ENCODE results near the gene UBTD1.
"Not testable (repeated sequence)": the region's sequence is repeated elsewhere in the genome, so short reads cannot be mapped to it uniquely, and the experiment has no call there.

Gene UBTD1

DNA sequence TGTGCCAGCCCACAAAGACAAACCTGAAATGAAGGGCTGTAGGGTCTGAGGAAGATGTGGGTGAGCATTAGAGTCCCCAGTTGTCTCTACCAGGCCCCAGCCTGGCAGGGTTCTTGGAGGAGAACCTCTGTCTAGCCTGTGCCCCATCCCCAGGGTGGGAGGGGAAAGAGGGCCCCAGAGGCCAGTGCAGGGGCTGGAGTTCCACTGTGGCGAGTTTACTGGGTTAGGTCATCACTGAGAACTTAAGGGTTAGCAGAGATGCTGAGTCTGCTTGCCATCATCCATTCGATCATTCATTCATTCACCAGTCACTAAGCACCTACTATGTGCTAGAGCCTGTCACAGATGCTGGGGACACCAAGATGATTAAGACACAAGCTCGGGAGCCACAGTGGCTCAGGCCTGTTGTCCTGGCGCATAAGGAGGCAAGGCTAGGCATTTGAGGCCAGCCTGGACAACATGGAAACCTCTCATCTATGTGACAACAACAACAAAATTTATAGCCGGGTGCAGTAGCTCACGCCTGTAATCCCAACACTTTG, 76.5 kb downstream of the UBTD1 start:
- no peak overlapping the region for H3K9ac ChIP-seq (ENCODE audit: insufficient read length, low read depth)
- no peak for TF ChIP-seq SUZ12 (IDR thresholded peaks at IDR 0.05; ENCODE audit: extremely low read depth, insufficient read depth, insufficient read length)
- TF ChIP-seq YY1 (IDR thresholded peaks at IDR 0.05; ENCODE audit: insufficient read depth, insufficient read length) = no peak
- no peak for TF ChIP-seq ZNF274 (IDR thresholded peaks at IDR 0.05; ENCODE audit: low read depth, low read length)
- no peaks in the 10 kb centered on the region for H3K27me3 ChIP-seq (ENCODE audit: insufficient read depth, insufficient read length)
- H3K4me1 ChIP-seq (ENCODE audit: insufficient read depth, insufficient read length) = peaks cover 14% of the 10 kb centered on the region
- no peaks in the 10 kb centered on the region for H3K9me3 ChIP-seq (ENCODE audit: insufficient read depth, low read length)
- peaks cover 7% of the 10 kb centered on the region for H3K36me3 ChIP-seq (ENCODE audit: insufficient read depth, insufficient read length, low read length)
- no peak for DNase-seq (ENCODE audit: low read depth, low spot score)
- no peak overlapping the region for H3K4me3 ChIP-seq (ENCODE audit: insufficient read length, low read depth)

DNA sequence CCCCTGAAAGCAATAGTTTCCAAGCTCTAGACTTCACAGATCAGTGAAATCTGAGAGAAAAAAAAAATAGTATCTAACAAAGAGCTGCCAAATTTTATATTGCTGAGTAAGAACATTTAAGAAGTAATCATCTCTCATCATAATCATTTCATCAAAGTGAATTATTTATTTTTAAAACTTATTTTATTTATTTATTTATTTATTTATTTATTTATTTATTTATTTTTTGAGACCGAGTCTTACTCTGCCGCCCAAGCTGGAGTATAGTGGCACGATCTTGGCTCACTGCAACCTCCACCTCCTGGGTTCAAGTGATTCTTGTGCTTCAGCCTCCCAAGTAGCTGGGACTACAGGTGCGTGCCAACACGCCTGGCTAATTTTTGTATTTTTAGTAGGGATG, 77.8 kb downstream of the UBTD1 start:
- DNase-seq (ENCODE audit: low read depth, low spot score); H3K9ac ChIP-seq (ENCODE audit: insufficient read length, low read depth); H3K4me3 ChIP-seq (ENCODE audit: insufficient read length, low read depth); H3K9me3 ChIP-seq (ENCODE audit: insufficient read depth, low read length); H3K36me3 ChIP-seq (ENCODE audit: insufficient read depth, insufficient read length, low read length); H3K27me3 ChIP-seq (ENCODE audit: insufficient read depth, insufficient read length): not testable (repeated sequence)
- peaks cover 14% of the 10 kb centered on the region for H3K4me1 ChIP-seq (ENCODE audit: insufficient read depth, insufficient read length)

DNA sequence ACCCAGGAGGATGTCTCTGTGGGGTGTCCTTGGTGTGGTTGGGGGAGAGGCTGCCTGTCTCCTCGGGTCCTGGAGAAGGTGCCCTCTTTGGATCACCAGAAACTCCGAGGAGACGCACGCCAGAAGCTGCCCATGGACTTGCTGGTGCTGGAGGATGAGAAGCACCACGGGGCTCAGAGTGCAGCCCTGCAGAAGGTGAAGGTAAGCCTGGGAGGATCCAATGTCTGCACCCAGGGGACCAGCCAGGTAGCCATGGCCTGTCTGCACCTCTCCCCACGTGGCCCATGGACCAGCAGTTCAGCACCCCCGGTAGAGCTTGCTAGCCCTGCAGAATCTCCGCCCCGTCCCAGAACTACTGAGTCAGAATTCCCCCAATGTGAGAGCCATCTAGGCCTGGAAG, 79.0 kb downstream of the UBTD1 start:
- Histone ChIP-seq H3K9ac (ENCODE audit: insufficient read length, low read depth) (no peak overlapping the region), H3K9me3 (ENCODE audit: insufficient read depth, low read length) (no peaks in the 10 kb centered on the region), H3K4me3 (ENCODE audit: insufficient read length, low read depth) (no peak overlapping the region), H3K4me1 (ENCODE audit: insufficient read depth, insufficient read length) (peaks cover 5% of the 10 kb centered on the region), H3K27me3 (ENCODE audit: insufficient read depth, insufficient read length) (no peaks in the 10 kb centered on the region), H3K36me3 (ENCODE audit: insufficient read depth, insufficient read length, low read length) (no peaks in the 10 kb centered on the region)
- TF ChIP-seq ZNF274 (IDR thresholded peaks at IDR 0.05; ENCODE audit: low read depth, low read length) (no peak), YY1 (IDR thresholded peaks at IDR 0.05; ENCODE audit: insufficient read depth, insufficient read length) (no peak), SUZ12 (IDR thresholded peaks at IDR 0.05; ENCODE audit: extremely low read depth, insufficient read depth, insufficient read length) (no peak)
- DNase-seq (ENCODE audit: low read depth, low spot score) = no peak

DNA sequence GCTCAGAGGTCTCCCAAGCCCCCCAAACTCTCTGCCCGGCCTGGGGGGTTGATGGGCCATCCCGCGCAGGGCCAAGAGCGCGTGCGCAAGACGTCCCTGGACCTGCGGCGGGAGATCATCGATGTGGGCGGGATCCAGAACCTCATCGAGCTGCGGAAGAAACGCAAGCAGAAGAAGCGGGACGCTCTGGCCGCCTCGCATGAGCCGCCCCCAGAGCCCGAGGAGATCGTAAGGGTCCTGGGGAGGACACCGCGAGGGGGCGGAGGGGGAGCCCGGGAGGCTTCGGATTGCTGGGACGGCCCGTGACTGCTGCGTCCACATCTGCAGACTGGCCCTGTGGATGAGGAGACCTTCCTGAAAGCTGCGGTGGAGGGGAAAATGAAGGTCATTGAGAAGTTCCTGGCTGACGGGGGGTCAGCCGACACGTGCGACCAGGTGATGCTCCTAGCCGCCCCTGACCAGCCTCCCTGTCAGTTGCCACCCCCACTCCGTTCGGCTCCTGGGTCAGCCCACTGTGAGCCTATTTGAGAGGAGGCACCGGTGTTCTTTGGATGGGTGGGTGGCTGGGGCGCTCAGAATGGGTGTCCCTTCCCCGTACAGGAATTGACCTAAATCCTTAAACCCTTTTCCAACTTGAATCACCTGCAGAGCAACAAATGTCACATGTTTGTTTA, 79.6 kb downstream of the UBTD1 start:
- Histone ChIP-seq H3K36me3 (ENCODE audit: insufficient read depth, insufficient read length, low read length) (no peaks in the 10 kb centered on the region), H3K9ac (ENCODE audit: insufficient read length, low read depth) (no peak overlapping the region), H3K9me3 (ENCODE audit: insufficient read depth, low read length) (no peaks in the 10 kb centered on the region), H3K27me3 (ENCODE audit: insufficient read depth, insufficient read length) (no peaks in the 10 kb centered on the region), H3K4me3 (ENCODE audit: insufficient read length, low read depth) (no peak overlapping the region), H3K4me1 (ENCODE audit: insufficient read depth, insufficient read length) (peaks cover 2% of the 10 kb centered on the region)
- DNase-seq (ENCODE audit: low read depth, low spot score) = no peak
- TF ChIP-seq SUZ12 (IDR thresholded peaks at IDR 0.05; ENCODE audit: extremely low read depth, insufficient read depth, insufficient read length) = no peak
- TF ChIP-seq ZNF274 (IDR thresholded peaks at IDR 0.05; ENCODE audit: low read depth, low read length) = no peak

DNA sequence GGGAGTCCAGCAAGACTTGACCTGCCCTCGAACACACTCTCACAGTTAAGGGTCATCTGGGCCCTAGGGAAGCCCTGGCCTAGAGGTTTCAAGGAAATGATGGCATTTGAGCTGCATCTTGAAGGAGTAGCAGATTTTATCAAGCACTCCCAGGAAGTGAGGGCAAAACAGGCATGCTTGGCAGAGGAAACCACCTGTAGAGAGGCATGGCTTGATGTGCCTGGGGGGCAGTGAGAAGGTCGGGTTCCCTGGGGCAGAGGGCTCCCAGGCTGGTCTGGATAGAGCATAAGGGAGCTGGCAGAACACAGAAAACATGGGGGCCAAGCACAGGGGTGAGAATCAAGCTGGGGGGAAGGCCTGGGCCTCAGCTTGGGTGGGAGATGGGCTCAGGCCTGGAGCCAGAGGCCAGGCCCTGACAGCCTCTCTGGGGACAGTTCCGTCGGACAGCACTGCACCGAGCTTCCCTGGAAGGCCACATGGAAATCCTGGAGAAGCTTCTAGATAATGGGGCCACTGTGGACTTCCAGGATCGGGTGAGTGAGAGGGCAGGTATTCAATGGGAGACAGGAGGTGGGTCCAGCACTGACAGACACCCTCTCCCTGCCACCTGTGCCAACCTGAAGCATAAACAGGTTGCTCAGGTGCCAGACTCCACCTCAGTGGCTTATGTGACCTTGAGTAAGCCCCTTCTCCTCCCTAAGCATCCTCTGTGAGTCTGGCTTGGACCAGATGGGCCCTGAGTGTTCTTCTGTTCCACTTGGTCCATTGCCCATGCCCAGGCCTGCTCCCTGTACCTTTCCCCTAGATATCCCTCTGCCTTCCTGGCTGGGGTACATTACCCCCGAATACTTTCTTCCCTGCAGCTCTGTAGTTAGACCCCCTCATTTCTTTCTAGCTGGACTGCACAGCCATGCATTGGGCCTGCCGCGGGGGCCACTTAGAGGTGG, 82.0 kb downstream of the UBTD1 start:
- no peak overlapping the region for H3K4me3 ChIP-seq (ENCODE audit: insufficient read length, low read depth)
- H3K27me3 ChIP-seq (ENCODE audit: insufficient read depth, insufficient read length) = no peaks in the 10 kb centered on the region
- no peak for DNase-seq (ENCODE audit: low read depth, low spot score)
- peaks cover 3% of the 10 kb centered on the region for H3K4me1 ChIP-seq (ENCODE audit: insufficient read depth, insufficient read length)
- H3K9me3 ChIP-seq (ENCODE audit: insufficient read depth, low read length) = no peaks in the 10 kb centered on the region
- no peak overlapping the region for H3K9ac ChIP-seq (ENCODE audit: insufficient read length, low read depth)
- no peak for TF ChIP-seq YY1 (IDR thresholded peaks at IDR 0.05; ENCODE audit: insufficient read depth, insufficient read length)
- TF ChIP-seq ZNF274 (IDR thresholded peaks at IDR 0.05; ENCODE audit: low read depth, low read length) = no peak
- no peak for TF ChIP-seq SUZ12 (IDR thresholded peaks at IDR 0.05; ENCODE audit: extremely low read depth, insufficient read depth, insufficient read length)
- no peaks in the 10 kb centered on the region for H3K36me3 ChIP-seq (ENCODE audit: insufficient read depth, insufficient read length, low read length)

DNA sequence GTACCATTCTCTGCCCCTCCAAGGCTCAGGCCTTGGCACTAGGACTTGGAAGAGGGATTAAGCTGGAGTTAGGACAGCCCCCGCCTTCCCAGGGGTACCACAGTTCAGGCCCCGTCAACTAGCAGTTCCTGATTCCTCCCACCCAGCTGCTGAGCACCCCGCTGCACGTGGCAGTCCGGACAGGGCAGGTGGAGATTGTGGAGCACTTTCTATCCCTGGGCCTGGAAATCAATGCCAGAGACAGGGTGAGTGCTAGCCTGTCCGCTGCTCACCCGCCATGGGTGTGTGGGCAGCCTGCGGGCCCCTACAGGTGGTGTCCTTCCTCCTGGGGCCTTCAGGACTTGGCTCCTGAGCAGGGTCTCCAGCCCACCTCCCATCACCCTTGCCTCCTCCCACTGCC, 83.4 kb downstream of the UBTD1 start:
- peaks cover 6% of the 10 kb centered on the region for H3K4me1 ChIP-seq (ENCODE audit: insufficient read depth, insufficient read length)
- H3K4me3 ChIP-seq (ENCODE audit: insufficient read length, low read depth) = no peak overlapping the region
- H3K9ac ChIP-seq (ENCODE audit: insufficient read length, low read depth) = no peak overlapping the region
- DNase-seq (ENCODE audit: low read depth, low spot score) = no peak
- H3K9me3 ChIP-seq (ENCODE audit: insufficient read depth, low read length) = no peaks in the 10 kb centered on the region
- H3K36me3 ChIP-seq (ENCODE audit: insufficient read depth, insufficient read length, low read length) = no peaks in the 10 kb centered on the region
- TF ChIP-seq ZNF274 (IDR thresholded peaks at IDR 0.05; ENCODE audit: low read depth, low read length) = no peak
- TF ChIP-seq SUZ12 (IDR thresholded peaks at IDR 0.05; ENCODE audit: extremely low read depth, insufficient read depth, insufficient read length) = no peak
- TF ChIP-seq YY1 (IDR thresholded peaks at IDR 0.05; ENCODE audit: insufficient read depth, insufficient read length) = no peak
- no peaks in the 10 kb centered on the region for H3K27me3 ChIP-seq (ENCODE audit: insufficient read depth, insufficient read length)

DNA sequence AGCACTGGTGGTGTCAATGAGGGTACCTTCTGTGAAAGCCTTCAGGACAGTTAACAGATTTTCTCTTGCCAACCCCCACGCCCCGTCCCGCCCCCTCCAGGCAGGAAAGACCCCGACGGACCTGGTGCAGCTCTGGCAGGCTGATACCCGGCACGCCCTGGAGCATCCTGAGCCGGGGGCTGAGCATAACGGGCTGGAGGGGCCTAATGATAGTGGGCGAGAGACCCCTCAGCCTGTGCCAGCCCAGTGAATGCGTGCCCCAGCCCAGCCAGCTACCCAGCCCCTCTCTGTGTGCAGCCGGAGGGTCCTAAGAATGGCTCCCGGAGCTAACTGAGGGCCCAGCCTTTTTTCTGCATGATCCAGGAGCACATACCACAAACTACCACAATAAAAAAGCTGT, 84.8 kb downstream of the UBTD1 start:
- Histone ChIP-seq H3K9me3 (ENCODE audit: insufficient read depth, low read length) (no peaks in the 10 kb centered on the region), H3K9ac (ENCODE audit: insufficient read length, low read depth) (no peak overlapping the region), H3K4me1 (ENCODE audit: insufficient read depth, insufficient read length) (peaks cover 6% of the 10 kb centered on the region), H3K27me3 (ENCODE audit: insufficient read depth, insufficient read length) (no peaks in the 10 kb centered on the region), H3K36me3 (ENCODE audit: insufficient read depth, insufficient read length, low read length) (no peaks in the 10 kb centered on the region), H3K4me3 (ENCODE audit: insufficient read length, low read depth) (no peak overlapping the region)
- DNase-seq (ENCODE audit: low read depth, low spot score) = no peak
- TF ChIP-seq ZNF274 (IDR thresholded peaks at IDR 0.05; ENCODE audit: low read depth, low read length) = no peak
- no peak for TF ChIP-seq YY1 (IDR thresholded peaks at IDR 0.05; ENCODE audit: insufficient read depth, insufficient read length)
- TF ChIP-seq SUZ12 (IDR thresholded peaks at IDR 0.05; ENCODE audit: extremely low read depth, insufficient read depth, insufficient read length) = no peak
